ENCODE results near the gene PNLIPRP1.

Gene PNLIPRP1

GRCh38 chr10:116632596-116633215, 41.9 kb downstream of the PNLIPRP1 start:
- no peak for DNase-seq

- no peak for DNase-seq
Observed at GRCh38 chr10:116633216-116633600, 42.4 kb downstream of the PNLIPRP1 start.

- no peak for DNase-seq
Observed at GRCh38 chr10:116634126-116634975, 43.6 kb downstream of the PNLIPRP1 start.

- no peak for DNase-seq
Observed at GRCh38 chr10:116636385-116636784, 45.6 kb downstream of the PNLIPRP1 start.

- DNase-seq, result no peak
Observed at GRCh38 chr10:116636976-116637375, 46.2 kb downstream of the PNLIPRP1 start.

GRCh38 chr10:116637830-116638229, 47.1 kb downstream of the PNLIPRP1 start:
- DNase-seq, result no peak

GRCh38 chr10:116646502-116646901, 55.7 kb downstream of the PNLIPRP1 start:
- DNase-seq, result no peak

GRCh38 chr10:116648903-116649302, 58.1 kb downstream of the PNLIPRP1 start:
- DNase-seq, result no peak

GRCh38 chr10:116653885-116654284, 63.1 kb downstream of the PNLIPRP1 start:
- DNase-seq, result no peak

GRCh38 chr10:116654816-116655215, 64.1 kb downstream of the PNLIPRP1 start:
- no peak for DNase-seq

- no peak for DNase-seq
Observed at GRCh38 chr10:116655568-116655967, 64.8 kb downstream of the PNLIPRP1 start.

GRCh38 chr10:116656044-116656443, 65.3 kb downstream of the PNLIPRP1 start:
- no peak for DNase-seq

- no peak for DNase-seq
Observed at GRCh38 chr10:116657863-116658551, 67.2 kb downstream of the PNLIPRP1 start.

Data from right hindlimb (tissue), 1 donor.